Hematopoietic multipotent progenitor cell treated with erythropoietin and hydrocortisone succinate and interleukin-3 and kit ligand, for 8 days (in vitro differentiated cells): ENCODE measurements around the gene ADCY7.
A peak's percentile ranks its signal among the peaks of the same experiment; 100 is the strongest.
"Not testable (repeated sequence)": the region's sequence is repeated elsewhere in the genome, so short reads cannot be mapped to it uniquely, and the experiment has no call there.

Source experiments
- DNase-seq: peaks from one replicate; pipeline ENCODE4 v3.0.0-alpha.2; 2015

The ADCY7 gene

DNA sequence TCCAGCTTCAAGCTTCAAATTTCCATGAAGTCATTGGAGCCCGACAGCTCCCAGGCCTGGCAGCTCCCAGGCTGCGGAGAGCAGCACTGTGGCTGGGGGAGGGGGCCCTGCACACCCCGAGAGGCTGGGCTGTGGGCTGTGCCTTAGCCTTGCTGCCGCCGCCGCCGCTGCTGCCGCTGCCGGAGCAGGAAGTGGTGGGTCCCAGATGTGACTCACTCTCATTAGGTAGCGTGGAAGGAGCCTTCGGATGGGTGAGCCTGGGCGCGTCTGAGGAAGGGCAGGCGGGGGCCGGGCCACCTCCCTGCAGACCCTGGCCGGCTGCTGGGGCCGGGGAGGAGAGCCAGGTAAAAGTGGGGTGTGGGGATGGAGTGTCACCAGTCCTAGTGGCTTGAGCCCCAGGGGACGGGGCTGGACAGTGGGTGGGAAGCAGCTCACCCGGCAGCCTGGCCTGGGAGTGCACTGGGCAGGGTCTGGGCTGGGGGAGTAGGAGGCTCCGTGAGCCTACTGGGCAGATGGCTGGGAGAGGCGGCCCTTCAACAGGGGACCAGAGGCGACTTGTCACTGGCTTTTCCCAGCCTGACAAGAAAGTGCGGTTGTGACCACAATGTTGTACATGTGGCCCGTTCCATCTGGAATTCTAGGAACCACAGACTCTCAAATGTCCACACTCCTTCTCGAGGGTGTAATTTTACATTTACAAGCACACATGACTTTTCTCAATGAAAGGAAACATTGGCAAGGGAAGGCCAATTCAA lies at the start of gene ADCY7:
TSS of gene ADCY7 (plus strand) at position 215 of the 755 bp plus-strand sequence. CDS start 21,629 bp downstream, outside the sequence.
- peak; percentile 88 for DNase-seq

- no peak for DNase-seq
Observed at GRCh38 chr16:50219402-50219975, 46.9 kb upstream of the ADCY7 start.

- DNase-seq: no peak
Observed at GRCh38 chr16:50224286-50224685, 42.1 kb upstream of the ADCY7 start.

GRCh38 chr16:50227120-50227519 lies 39.2 kb upstream of the ADCY7 start:
- no peak for DNase-seq

DNA sequence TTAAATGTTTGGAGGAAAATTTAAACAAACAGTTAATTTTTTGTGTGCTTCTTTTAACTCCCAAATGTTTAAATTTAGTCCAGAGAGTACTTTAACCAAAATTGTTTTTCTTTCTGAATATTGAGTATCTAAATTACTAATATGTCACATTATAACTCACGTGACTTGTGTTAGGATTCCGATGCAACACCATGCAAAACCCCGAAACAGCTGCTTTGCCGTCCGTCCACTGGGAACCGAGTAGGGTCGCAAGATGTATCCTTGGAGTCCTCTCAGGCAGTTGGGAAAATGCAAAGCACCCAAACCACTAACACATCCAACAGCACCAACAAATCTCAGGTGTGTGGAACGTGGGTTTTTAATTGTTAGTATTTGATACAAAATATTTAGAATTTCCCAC lies 38.7 kb upstream of the ADCY7 start:
- no peak for DNase-seq

GRCh38 chr16:50228364-50228868 lies 37.9 kb upstream of the ADCY7 start:
- DNase-seq: no peak

DNA sequence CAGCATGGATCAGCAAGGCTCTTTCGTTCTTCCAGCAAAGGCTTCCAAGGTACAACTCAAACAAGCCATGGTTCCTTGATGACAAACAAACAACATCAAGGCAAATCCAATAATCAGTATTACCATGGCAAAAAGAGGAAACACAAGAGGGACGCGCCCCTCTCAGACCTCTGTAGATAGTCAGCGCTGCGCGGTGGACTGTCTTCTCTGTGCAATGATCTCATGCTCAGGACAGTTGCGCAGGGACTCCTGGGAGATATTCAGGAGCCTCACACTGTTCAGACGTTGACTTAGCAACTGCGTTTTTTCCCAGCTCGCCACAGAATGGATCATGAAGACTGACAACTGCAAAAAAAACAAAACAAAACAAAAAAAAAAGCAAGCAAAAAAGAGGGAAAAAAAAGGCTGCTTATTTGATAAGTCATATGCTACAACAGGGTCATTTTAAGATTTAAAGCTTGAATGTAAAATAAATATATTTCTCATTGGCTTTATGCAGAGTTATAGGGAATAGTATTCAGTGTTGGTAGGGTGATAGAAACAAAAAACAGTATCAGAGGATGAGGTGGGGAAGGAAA lies 37.1 kb upstream of the ADCY7 start:
- DNase-seq: peak; percentile 22

DNA sequence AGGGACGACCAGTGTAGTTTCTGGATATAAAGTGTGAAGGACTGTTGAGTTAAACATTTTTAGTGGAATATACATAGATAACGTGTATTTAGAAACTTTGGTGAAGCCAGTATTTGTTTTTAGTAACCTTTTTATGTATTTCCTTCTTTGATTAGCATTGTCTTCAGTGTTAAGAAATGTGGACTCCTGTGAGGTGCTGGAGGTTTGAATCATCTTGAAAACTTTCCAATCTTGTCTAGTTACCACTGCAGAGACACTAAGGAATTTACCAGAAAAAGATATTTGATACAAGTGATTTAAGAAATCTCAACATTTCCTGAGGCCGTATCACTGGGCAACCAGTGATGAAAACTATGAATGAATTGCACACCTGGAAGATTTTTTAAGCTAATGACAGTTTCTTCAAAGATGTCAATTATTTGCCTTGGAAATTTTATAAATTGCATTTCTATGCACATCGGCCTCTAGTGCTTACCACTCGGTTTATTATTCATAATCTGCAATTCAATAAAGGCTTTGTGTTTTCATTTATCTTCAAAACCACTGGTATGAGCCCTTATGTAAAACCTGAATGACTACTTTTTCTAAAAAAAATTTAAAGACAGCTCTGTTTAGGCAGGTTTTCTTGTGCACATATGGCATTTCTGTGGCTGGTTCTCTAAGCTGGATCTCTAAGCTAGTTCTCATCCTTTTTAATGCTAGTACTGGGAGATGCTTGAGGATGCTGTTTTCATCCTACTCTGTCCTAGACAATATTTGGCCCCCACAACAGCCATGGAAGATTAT lies 31.4 kb upstream of the ADCY7 start:
- DNase-seq: no peak

GRCh38 chr16:50235581-50235980 lies 30.8 kb upstream of the ADCY7 start:
- no peak for DNase-seq

- DNase-seq: no peak
Observed at GRCh38 chr16:50238314-50238713, 28.0 kb upstream of the ADCY7 start.

DNA sequence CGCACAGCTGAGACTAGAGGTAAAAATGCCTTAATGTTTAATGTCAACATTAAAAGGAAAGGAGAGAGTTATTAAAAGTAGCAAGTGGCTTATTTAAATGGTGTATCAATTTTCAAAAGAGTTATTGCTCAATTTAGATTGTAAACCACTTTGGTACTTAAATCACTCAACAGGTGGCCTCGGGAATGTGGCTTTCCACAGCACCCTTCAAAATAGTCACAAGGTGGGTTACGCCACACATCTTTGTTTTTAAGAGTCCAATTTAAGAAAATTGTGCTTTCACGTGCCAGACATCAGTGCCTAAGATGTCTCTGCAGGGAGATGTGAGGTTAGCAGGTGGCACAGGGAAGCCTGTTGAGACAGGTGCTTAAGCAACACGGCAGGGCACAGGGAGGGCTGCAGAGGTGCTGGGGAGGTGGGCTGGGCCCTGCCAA lies 27.5 kb upstream of the ADCY7 start:
- DNase-seq: no peak

DNA sequence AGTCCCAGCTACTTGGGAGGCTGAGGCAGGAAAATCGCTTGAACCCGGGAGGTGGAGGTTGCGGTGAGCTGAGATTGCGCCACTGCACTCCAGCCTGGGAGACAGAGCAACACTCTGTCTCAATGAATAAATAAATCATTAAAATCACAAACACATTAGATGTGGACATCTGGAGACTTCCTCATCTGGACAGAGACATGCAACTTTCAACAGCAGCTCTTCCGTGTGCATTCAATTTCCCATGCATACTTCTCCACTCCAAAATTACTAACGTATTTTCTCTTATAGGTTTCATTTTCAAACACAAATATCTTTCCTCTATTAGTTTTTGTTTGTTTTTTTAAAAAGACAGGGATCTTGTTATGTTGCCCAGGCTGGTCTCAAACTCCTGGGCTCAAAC lies 23.3 kb upstream of the ADCY7 start:
- not testable (repeated sequence) for DNase-seq

- DNase-seq: no peak
Observed at GRCh38 chr16:50244140-50244503, 22.2 kb upstream of the ADCY7 start.

DNA sequence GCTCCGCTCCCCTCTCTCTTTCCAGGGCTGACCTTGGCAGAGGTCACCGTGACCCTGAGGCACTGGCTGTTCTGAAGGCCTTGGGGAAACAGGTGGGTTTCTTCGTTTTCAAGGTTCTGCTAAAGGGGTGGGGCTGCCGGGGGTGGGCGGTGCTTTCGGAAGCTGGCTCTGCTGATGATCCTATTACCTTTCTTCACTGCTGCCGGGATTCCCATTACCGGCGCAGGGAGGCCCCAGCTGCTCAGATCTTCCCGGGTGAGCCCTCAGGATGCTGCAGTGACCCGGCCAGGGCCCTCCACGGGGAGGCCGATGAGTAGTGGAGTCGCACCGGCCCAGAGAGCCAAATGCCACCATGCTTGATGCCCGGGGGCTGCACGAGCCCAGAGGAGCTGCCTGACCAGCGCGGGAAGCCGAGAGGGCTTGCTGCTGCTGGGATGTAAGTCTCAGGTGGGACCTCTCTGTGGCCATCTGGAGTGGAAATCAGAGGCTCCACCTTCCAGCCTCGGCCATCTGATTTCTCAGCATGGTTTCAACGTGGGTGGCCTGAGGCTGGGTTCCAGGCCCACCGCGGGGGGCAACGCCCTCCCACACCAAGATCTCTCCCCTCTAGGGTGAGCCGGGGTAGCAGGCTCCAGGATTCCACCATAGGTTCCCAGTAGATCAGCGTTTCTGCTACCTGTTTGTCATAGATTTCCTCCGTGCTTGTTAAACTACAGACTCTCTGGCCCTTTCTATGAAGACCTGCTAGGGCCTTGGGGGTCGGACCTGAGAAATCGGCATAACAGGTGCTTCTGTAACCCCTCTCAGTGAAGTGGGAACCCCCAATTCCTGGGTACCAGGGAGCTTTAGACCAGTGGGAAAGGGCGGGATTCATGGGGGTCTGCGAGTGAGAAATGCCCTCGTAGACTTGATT lies 21.6 kb upstream of the ADCY7 start:
- no peak for DNase-seq

- peak; percentile 87 for DNase-seq
Observed at GRCh38 chr16:50245417-50246298, 20.7 kb upstream of the ADCY7 start.

- DNase-seq: peak; percentile 37
Observed at GRCh38 chr16:50246299-50247122, 19.8 kb upstream of the ADCY7 start.

DNA sequence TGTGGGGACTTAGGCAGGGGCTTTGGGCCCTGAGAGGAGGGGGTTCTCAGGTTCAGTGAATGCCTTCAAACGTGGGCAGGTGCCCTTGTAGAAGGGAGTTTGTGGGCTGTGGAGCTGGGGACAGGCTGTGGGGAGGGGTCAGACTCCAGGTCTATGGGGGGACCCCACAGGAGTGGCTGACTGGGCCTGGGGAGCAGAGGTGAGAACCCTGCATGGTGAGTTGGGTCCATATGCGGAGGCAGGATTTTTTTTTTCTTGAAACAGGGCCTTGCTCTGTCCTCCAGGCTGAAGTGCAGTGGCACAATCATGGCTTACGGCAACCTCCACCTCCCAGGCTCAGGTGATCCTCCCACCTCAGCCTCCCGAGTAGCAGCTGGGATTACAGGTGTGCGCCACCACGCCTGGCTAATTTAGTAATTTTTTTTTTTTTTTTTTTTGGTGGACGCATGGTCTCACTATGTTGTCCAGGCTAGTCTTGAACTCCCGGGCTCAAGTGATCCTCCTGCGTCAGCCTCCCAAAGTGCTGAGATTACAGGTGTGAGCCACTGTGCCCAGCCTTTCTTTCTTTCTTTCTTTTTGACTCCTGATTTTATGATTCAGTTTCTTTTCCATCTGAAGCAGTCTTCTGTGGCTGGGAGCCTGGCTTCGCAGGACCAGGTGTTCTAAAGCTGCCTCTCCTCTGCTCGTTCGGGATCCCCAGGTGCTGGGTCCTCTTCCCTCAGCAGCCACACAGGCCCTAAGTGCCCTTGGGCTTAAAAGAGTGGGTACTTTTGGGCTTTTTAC lies 19.0 kb upstream of the ADCY7 start:
- no peak for DNase-seq

DNA sequence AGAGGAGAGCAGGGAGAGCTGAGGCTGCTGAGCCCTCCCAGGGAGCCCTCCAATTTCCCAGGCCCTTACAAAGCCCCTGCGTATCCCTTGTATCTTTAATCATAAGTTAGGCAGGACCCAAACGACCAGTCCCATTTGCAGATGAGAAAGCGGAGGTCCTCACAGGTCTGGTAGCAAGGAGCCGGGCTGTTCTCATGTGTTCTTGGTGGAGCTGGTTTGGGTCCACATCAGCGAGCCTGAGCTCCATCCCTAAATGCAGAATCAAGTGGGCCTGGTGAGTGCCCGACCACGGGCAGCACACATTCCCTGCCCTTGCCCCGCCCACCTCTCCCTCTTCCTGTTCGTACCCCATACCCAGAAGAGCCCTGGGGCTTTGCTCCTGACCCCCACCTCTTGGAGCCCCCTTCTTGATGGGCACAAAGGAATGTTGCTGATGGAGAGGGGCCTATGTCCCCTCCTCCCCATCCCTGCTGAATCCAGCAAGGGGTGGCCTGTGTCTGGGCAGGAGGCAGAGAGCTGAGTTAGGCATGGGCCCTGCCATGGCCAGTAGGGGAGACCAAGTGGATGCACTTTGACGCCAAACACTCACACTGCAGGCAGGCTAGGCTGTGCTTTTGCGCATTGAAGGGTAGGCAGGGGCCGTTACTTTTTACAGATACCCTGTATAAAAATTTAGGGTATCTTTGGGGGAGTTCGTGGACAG lies 18.3 kb upstream of the ADCY7 start:
- no peak for DNase-seq

DNA sequence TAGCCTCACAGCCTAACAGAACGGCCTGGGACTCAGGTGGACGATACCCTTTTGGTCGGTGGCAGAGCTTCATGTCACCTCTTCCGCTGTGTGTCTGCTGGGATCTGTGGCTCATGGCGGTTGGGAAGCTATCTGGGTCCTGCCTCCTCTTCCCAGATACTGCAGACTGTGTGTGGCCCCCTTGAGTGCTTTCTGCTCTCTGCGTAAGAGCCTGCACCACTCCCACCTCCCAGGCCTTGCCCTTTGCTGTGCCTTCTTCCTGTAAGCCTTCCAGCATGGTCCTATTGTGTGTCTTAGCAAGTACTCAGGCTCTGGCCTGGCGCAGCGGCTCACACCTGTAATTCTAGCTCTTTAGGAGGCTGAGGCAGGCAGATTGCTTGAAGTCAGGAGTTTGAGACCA lies 17.5 kb upstream of the ADCY7 start:
- DNase-seq: no peak
